Fibroblast of skin of right biceps (primary cell): Measurements from ENCODE around the gene TCFL5.

ENCODE experiments used
- DNase-seq: peaks from one replicate; pipeline ENCODE4 v3.0.0-alpha.2; 2013

The TCFL5 gene

DNA sequence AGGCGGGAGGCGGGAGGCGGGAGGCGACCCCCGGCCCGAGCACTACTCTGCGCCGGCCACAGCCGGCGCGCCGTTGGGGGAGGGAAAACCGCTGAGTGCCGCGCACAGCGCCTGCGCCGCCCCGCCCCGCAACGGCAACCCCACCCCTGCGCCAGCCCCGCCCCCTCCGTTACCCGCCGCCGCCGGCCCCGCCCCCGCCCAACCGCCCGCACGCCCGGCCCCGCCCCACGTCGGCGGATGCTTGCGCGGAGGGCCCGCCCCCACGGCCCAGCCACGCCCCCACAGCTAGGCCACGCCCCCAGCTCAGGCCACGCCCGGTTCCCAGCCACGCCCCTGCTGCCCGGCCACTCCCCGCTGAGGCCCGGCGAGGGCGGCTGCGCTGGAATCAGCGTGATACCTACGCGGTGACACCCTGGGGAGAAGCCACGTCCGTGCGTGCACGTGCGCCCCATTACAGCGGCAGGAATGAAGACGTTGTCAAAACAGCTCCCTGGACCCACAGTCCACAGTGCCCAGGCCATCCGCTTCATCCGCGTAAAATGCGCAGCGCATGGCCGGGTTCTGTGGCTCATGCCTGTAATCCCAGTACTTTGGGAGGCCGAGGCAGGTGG is at the start of gene TCFL5:
Gene TCFL5 (minus strand): TSS at position 97 of the 611 bp plus-strand sequence. CDS start 152 bp downstream, outside the sequence.
- DNase-seq, result peak; percentile 85

DNA sequence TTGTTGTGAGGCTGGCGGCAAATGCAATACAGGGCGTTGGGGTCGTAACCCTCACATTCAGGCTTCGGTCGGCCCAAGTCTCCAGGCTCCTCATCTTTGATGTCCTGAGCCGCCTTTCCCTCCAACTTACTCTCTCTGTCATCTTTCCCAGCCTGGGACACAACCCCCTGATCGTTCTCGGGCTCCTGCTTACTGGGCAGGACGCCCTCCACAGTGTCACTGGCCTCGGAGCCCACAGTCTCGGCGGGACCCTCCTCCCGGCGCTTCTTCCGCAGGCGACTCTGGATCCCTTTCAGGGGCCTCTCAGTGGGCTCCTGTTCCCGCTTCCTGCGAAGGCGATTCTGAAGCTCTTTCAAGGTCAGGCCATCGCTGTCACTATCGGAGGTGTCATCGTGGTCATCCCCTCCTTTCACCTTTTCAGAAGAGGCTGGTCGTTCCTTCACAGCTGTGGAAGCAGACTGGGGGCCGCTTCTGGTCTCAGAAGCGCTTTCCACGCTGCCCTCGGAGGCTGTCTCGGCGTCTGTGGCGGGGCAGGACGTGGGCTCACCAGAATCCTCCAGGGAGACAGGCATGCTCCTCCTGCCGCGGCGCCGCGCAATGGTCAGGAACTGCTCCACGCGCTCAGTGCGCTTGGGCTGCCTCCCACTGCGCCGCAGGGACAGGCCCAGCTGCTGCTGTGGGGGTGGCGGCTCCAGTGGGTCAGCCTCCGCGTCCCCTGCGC is 49.3 kb upstream of the TCFL5 start:
- DNase-seq, result no peak

DNA sequence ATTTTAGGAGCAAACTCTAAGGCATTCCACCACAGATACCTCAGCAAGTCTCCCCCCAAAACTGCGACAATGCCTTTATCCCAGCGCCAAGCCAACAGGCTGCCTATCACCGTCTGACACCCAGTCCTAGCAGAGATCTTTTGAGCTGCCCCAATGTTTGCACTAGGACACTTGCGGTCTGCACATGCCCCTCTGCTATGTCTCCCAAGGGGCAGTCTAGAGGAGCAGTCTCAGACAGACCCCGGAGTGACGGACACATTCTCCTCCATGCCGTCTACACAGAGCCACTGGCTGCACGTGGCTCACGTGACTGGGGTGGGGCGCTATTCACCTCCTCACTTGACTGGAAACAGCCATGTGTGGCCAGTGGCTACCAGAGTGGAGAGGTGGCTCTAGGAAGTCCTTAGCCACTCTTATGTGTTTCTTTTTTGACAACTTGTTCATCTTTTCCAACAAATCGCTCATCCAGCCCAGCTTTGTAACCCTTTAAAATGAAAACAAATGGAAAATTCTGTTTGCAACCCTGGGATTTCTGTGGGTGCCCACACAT is 48.7 kb upstream of the TCFL5 start:
- DNase-seq, result no peak

DNA sequence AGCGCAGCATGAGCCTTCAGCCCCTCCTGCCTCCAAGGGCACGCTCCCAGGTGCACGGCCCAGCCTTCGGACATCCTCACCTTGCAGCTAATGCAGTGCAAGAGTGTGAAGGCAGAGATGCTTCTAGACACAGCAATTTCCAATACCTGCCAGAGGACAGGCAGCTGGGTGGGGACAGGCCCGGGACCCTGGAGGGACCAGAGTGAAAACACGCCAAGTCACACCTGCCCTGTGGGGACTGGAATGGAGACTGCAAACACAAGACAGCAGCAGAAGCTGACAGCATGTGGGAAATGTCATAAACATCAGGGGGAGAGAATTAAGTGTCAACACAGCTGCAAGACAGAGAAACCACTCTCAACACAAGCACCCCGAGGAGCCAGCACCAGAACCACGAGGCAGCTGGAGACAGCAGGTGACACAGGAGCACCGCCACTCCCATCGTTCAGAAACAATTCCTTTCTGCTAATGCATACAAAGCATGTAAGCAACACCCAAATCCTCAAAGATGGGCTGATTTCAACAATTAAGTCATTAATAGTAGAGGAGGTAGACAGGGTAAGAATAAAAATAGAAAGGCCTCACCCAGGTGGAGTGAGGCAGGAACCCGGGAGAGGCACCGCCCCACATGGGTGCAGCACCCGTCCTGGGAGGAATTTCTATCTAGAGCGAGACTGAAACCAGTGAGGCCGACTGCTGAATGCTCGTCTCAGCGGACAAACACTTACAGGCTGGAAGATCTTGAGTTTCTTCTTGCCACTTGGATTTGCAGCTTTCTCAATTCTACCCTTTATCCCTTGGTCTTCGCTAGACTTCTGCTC is 47.6 kb upstream of the TCFL5 start:
- DNase-seq, result no peak

DNA sequence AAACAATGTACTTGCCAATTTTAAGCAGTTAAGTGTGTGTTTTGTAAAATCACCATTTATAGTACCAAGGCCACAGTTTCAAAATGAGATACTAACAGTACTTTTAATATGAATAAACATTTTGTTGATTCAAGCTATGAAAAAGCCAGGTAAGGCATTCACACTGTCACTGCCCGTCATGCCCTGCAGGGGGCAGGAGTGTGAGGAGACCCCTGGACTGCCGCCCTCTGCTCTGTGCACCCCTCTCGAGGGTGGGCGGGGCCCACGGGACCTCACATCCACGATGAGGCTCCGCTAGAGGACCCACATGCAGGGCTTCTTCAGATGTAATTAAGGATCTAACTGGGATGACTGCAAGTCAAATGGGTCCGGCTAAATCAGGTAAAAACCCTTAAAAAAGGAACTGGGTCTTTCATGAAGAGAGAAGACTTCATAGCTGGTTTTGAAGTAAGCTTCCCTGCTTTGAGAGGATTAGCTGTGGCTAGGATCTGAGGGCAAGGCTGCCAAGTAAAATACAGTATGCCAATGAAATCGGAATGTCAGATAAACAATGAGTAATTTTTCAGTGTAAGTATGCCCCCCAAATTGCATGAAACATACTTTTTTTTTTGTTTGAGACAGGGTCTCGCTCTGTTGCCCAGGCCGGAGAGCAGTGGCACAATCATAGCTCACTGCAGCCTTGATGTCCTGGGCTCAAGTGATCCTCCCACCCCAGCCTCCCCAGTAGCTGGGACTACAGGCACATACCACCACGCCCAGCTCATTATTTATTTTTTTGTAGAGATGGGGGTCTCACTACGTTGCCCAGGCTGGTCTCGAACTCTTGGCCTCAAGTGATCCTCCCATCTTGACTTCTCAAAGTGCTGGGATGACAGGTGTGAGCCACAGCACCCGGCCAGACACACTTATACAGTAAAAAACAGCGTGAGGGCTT is 46.0 kb upstream of the TCFL5 start:
- DNase-seq, result peak; percentile 12

DNA sequence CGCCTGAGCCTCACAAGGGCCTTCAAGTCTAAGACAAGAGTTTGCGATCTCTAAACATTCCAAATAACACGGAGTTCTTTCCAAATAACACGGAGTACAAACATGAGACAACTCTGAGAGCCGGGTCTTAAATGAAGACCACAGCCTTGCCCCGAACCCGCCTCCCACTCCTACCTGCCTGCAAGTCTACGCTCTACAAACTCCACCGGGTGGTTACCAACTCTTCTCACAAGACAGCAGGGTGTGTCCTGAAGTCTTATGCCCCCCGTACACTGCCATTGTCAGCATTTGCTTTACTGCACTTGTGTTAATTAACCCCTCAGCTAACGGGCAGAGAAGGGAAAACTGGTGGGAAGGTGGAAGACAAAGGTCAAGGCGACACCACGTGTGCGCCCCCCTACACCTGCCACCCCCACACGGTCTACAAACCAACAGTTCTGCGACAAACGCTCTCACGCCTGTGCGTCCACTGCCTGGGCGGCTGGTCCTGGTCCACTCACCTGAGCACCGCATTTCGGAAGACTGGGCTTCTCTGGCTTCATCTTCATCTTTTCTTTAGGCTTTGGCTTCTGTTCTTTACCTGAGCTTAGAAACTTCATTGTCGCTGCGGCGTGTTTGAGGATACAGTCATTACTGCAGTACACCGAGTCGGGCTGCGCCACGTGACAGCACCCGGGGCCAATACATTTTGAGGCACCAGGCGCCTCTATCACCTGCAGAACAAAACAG is 45.2 kb upstream of the TCFL5 start:
- no peak for DNase-seq

DNA sequence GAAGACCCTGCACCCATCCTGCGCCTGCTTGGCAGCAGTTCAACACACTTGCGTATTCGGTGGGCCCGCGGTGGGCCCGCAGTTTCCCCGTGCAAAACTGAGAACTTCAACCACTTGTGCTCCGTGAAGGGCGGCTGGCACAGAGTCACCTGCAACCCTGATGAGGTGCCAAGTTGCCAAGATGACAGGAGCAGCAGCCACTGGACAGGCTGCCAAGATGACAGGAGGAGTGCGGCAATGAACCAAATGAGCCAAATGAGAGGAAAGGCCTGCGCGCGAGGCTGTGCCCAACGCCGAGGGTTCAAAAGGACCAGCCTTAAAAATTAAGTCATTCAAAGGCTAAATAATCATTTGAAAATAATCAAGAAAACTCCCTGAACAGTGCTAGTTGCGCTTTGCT is 44.6 kb upstream of the TCFL5 start:
- no peak for DNase-seq

DNA sequence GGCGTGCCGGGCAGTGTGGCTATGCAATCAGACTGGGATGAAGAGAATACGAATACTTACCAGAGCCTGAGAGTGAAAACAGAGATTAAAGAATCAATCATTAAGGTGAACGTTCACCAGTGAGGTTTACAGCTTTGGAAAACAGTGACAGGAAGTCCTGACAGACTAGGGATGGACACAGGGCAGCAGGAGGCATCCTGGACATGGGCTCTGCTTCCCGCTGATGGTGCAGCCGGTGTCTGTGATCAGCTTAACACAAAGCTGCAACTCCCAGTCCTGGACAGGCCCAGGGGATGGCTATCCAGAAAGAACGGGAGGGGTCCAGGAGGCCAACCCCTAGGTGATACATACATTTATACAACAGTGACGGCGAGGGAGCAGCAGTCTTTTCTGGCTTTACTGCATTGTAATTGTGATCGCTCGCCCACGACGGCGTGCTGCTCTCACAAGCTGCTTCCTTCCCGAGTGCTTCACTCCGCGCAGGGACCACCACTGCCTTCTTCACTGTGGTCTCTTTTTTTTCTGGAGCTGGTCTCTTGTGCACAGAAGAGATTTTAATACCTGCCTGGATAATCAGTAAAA is 44.0 kb upstream of the TCFL5 start:
- DNase-seq, result no peak

DNA sequence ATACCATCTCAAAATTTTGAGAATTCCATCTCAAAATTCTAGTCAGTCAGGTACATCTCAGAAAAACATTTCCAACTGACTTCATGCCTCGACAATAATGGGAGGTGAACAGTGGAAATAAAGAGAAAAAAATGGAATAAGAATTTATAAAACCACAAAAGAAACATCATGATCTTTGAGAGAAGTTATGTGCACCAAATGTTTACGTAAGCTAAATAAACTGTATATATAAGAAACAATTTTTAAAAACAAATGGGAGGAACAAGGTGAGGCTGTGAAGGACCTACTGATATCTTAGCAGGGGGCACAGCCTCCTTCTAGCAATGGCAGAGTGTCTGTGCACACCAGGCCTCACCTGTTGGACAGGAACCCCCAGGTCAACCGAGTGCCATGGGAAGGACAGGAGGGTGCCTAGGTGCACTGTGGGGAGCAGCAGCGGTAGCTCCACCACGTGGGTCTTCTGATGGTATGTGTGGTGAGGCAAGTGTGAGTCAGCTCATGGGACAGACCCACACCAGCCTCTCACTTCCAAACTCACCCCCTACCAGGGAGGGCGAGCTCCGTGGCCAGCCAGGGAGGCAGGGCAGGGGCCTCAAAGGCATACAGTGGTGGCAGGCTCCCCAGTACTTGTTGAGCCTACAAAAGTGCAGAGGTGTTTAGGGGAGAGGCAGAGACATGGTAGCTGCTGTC is 41.4 kb upstream of the TCFL5 start:
- peak; percentile 39 for DNase-seq

DNA sequence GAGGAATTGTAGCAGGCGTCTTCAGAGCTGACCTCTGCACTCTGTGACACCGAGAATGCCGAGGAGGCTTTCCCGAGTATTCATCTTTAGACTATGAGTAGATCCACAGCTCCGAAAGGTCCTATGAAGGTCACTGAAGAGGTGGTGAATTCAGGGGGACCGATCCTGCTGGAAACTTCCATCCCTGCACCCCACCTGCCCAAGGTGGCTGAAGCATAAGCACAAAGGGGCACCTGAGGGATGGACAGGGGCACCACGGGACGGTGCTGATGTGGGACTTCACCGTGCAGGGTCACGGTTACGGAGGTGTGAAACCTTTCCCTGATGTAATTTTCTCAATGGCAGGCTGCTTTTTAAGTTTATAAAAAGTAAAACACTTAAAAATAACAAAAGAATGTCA is 40.3 kb upstream of the TCFL5 start:
- no peak for DNase-seq

DNA sequence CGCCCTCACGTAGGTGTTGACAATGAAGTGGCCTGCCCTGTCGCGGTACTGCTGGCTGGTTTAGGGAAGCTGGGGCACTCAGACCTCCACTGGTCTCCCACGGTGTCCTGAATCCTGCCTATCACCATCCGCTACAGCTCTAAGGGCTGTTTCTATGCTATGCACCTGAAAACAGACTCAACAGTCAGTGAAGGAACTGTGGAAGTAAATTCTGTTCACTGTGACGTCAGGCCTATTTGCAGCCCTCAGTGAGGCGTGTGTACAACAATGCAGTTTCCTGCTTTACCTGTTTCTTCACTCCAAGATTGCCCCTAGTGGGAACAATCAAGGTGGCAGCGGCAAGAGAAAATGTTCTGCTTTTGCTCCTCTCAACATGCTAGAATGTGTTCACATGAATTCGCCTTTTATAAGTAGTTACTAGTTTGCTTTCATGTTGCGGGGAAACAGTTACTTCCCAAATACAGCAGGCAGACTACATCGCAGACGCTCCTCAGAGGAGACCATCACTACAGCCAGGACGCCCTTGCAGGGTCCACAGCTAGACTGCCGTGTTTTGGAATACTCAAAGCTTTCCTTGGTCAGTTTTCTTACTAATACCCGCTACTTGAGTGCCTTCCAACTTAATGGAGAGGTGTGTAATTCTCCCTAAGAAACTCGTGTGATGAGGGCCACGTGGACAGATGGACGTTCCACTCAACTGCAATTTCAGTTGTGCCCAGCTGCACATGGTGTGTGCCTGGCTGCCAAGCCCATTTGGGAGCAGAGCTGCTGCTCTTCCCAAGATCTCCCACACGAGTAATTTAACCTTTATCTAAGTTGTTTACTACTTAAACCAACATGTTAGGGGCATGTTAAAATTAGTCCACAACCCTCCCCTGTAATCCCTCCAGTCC is 39.3 kb upstream of the TCFL5 start:
- no peak for DNase-seq

DNA sequence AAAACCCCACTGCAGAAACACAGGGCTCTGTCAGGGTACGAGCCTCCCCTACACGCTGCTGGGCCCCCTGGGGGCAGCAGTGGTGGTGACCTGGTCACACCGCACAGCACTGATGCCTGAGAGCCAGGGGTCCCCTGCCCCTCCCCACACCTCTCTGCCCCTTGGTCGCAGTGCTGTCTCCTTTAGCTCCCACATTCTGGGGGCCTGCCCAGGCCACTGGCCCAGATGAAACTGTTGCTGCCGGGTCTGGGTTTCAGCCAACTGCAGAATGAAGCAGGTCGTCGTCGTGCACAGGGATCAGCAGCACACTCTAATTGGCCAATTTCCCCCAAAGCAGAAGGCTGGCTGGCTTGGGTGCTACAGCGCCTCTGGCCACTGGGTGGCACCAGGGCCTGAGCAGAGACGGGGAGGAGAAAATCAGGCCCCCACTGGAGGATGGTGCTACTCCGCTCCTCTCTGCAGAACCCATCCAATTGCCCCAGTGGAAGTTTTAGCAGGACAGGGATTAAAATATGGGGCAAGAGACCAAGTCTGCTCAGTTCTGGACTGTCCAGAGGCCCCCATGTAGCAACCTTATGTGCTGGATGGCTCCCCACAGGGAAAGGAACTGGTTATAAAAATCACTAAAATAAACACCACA is 38.5 kb upstream of the TCFL5 start:
- peak; percentile 60 for DNase-seq

DNA sequence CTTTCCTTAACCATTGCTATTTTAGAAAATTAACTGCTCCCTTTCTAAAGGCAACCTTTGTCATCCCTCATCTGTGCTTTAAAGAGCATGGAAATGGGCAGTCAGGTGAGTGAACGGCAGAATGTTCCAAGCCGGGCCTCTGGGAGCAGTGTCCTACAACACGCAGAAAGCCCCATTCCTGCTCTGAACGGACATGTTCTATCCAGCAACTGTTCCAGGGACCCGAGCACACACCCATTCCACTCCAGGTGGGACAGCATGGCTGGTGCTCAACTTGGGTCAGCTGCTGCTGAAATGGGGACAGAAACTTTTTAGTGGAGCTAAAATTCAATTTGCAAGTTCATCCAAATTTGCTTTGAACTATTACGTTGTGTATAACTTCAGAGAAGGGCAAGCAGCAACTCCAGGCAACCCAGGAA is 38.0 kb upstream of the TCFL5 start:
- DNase-seq, result no peak

DNA sequence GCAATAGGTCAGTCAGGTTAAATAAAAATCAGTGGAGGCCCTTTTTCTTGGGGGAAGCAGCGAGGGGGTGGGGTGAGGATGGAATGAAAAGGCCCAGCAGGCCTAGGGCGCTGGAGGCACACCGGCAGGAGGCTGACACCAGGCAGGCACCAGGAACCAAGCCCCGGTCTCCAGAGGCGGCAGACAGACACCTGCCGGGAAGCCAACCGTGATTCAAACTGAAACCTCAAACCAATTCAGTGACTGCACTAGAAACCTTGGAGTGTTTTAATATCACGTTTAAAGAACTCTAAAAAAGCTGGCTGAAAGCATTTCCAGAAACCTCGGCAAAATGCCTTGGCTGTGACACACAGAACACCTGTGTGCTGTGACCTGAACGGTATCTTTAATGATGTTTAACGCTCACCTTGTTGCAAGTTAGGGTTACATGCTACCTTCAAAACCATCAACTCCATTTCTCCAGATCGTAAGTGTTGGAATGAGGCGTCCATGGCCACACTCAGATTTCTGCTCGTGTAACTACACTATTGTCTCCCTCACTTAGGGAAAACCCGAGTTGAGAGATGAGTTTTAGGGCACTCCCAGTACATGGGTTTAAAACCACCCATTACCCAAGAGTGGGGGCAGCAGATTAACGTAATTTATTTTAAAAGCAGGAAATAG is 37.5 kb upstream of the TCFL5 start:
- no peak for DNase-seq

DNA sequence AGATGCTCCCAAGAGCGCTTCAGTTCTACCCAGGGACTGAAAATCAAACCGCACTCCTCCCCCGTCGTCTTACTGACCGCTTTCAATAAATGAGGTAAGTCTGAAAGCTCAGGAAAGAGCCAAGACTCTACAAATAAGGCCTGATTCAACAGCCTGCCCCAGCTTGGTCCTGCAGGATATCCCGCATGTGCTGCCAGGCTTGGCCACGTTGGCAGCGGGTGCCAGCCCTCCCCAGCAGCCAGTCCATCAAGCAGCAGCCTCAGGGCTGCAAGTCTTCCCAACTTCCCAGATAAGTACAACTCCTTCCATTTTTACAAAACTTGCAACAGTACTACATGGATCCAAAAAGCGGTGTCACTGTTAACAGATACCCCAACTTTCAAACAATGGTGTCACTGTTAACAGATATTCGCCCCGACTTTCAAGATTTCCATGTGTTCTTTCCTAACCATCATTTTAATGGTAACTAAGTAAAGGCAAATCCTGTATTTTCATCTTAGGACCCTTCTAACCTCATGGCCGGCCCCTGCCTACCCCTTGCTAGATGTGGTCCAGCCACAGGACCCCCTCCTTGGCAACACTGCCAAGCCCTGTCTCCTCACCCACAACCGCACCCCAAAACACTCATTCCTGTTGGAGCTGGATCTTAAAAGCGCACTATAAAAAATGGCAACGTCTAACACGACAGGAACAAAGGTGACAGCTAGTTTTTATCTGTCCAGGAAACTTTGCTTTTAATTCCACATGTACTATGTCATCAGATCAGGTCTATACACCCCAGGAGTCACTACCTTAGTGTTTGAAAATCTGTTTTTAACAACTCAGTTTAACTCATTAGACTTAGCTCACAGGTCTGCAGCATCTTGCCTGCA is 36.7 kb upstream of the TCFL5 start:
- no peak for DNase-seq

DNA sequence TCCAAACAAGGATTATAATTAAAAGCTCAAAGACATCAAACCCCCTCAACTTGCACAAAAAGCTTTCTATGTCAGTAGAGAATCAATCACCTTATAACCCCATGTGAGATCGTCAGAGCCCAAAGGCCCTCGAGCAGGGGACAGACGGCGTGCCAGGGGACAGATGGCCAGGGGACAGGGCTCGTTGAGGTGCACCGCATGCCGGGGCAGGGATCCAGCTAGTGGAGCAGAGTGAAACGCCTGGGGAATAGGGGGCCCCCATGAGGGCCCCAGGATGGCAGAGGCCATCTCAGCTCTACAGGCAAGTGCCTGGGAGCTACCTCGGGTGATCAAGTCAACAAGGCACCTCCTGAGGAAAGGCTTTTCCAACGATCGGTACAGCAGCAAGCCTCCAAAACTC is 36.0 kb upstream of the TCFL5 start:
- DNase-seq, result no peak

DNA sequence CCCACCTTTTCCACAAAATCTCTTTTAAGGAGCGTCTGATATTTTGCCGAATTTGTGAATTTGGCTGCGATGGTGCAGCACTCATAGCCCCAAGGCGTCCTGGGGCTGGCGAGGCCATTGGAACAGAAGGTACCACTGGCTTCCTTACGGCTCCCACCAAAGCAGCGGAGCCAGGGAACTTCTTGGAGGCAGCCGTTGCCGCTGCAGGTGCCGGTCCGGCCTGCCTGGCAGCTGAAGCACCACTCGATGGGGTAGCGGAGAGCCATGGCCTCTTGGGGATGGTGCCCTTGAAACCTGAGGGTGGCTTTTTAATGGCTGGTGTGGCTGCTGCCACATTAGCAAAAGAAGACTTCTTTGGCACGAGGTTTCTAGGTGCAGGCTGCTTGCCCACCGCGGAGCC is 34.9 kb upstream of the TCFL5 start:
- DNase-seq, result no peak

DNA sequence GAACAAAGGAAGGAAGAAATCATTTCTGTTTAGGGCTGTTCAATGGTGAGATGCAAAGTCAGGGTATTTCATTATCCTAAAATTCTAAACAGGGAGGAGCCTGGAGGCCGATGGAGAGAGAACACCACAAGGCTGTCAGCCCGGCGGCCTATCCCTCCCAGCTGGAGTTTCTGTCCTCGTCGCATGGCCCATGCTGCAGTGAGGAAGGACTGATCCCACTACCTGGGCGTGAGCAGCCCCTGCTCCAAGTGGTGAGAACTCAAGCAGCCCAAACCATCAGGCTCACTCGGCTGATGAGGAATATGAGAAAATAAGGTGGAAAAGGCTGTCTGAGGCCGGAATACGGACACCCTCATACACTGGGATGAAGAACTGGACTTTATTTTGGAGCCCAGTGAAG is 33.9 kb upstream of the TCFL5 start:
- no peak for DNase-seq
